Endometrial microvascular endothelial cells (primary cell): ENCODE results near the gene CALML3. TPM values are rescaled to one million over a fixed set of nuclear protein-coding genes. Genes with fewer than 3 reads are reported as not detected.
"Not testable (repeated sequence)": the region's sequence is repeated elsewhere in the genome, so short reads cannot be mapped to it uniquely, and the experiment has no call there.

Source experiments
- in situ Hi-C: cut with HindIII; loops from 2 replicates; pipeline ENCODE4 v1.10.0; 2017; ENCODE audit warnings: low sequenced_read_pairs, low pct_unique_long_range_greater_than_20kb; ENCODE audit errors: inconsistent ontology term
- total RNA-seq: library from RNA; depleted of rRNA; stranded (reverse); fragments of >200 nt; gene quantifications from one replicate; pipeline ENCODE4 v1.2.3, GENCODE V29; 2015; ENCODE audit errors: inconsistent ontology term

The CALML3 gene
- total RNA-seq, 1 donor from 2014 or later = not detected

GRCh38 chr10:5547931-5548660, 23.3 kb downstream of the CALML3 start:
- in situ Hi-C loops = no loop called here

GRCh38 chr10:5549462-5550249, 24.9 kb downstream of the CALML3 start:
- in situ Hi-C loops = no loop called here

DNA sequence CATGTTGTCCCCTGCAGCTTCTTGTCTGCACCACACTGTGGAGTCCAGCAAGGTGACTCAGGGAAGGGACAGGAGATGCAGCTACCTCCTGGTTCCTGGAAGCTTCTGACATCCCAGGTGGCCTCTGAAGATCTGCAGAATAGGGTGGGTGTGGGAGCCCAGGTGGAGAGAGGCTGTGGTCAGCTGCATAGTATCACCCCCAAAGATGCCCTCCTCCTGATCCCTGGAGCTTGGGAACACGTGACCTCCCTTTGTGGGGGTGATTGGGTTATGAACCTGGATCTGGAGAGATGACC, 25.4 kb downstream of the CALML3 start:
- in situ Hi-C loops = no loop called here

DNA sequence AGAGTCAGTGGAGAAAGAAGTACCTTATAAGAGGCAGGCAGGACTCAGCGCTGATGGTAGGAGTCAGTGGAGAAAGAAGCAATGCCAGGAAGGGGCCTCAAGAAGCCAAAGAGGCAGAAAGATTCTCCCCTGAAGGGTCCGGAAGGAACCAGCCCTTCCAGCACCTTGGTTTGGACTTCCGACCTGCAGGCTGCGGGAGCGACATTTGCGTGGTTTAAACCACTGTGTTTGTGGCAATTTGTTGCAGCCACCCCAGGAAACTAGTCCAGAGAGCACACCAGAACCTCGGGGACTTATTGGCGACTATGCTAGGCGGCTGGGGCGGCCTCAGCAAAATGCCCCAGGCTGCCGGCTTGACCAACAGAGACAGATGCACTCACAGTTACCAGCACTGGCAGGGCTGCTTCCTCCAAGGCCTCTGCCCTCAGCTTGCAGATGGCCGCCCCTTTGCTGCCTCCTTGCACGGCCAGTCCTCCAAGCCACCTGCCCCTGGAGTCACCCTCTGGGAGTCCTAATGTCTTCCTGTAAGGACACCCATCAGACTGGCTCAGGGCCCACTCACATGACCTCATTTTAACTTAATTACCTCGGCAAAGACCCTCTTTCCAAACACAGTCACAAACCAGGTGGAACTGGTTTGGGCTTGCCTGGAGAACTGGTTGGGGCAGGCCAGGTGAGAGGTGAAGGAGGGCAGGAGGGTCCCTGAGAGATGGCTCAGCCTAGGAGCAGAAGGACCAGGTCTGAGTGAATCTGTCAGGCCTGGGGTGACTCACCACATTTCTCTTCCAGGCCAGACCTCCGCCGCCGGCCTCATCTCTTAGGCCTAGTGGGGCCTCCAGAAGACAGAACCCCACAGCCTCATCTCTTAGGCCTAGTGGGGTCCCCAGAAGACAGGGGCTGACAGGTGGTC, 26.1 kb downstream of the CALML3 start:
- in situ Hi-C loops = no loop called here

GRCh38 chr10:5551531-5552375, 27.0 kb downstream of the CALML3 start:
- in situ Hi-C loops = no loop called here

DNA sequence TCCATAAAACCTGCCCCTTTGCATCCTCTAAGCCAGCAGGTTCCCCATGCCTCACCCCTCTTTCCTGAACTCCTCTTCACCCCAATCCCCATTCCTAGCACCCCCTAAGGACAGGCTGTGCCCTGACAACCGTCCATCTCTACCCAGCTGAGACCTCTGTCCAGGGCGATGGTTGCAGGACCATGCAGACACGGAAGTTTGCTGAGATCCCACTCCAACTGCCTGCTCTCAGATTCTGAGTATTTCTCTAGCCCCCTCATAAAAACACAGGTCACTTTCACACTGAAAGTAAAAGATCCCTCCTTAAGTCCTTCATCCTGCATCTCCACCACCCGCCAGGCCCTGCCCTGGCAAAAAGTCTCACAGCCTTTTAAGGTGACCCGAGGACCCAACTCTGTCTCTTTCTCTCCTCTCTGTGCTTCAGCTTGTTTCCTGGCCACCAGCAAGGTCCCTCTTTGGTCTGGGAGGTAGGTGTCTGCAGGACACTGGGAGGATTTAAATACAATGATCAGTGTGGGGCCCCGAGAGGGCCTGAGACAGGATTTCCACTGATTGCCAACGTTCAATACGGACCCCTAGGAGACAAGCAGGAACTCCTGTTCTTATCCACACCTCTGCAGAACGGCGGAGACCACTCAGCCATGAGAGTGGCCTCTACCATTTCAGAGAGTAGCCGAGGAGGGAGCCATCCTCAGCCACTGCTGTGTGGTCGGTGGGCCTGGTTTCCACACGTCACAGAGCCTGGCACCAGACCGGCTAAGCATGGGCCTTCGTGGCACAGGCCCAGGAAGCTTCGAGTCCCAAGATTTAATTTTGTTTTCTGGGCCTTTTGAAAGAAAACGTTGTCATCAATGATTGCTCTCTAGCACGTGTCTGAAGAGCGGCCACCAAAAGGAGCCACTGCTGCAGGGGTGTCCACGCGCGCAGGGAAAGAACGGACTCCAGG, 27.9 kb downstream of the CALML3 start:
- in situ Hi-C loops = no loop called here

DNA sequence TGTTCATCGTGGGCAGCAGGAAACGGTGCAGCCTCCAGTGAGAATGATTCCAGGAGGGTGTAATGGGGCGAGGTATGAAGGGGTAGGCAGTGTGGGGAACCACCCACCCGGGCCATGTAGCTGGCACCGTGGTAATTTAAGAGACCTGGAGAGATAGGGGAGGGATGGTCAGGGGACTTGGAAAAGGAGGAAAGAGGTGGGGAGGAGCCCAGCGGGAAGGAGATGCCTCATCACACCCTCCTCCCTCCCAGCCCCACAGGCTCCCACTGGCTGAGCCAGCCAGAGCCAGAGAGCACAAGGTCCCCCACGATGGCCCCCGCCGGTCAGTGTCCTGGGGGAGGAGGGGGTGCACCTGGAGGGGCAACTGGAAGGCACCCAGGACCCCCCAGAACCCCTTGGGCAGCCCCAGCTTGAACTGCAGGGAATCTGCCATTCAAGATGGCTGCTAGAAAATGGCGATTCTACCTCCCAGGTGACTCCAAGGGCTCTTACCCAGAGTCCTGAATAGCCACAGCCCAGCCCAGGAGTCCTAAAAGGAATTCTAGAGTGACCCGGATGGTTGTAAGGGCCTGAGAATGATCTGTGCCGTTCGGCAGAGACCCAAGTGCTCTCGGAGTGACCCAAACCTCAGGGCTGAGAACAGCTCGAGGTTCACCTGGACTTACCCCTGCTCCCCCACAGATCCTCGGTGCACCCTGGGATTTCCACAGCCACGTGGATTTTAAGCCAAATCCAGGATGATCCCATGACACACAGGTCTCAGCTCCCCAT, 28.8 kb downstream of the CALML3 start:
- in situ Hi-C loops = no loop called here

DNA sequence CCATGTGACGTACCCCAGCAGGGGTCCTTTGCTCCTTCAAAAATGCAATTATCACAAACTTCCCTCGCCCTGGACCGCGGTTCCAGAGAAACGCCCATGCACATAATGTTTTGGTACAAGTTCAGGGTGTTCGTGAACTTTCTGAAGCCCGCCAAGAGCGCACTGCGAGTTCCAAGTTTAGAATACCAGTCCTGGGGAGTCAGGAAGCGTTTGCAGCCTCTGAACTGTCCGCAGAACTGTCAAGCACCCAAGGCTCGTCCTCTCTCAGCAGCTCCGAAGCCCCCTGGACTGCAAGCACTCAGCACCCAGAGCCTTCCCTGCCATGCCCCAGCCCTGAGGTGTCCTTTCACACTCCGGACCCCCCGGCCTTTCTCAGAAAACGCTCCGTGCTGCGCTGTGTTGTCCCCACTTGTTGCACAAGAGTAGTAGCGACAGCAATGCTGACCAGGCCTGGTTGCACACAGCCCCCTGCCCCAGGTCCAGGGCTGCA, 30.3 kb downstream of the CALML3 start:
- in situ Hi-C loops = no loop called here

GRCh38 chr10:5555881-5556280, 31.1 kb downstream of the CALML3 start:
- in situ Hi-C loops = no loop called here

GRCh38 chr10:5556576-5556975, 31.8 kb downstream of the CALML3 start:
- in situ Hi-C loops = no loop called here

DNA sequence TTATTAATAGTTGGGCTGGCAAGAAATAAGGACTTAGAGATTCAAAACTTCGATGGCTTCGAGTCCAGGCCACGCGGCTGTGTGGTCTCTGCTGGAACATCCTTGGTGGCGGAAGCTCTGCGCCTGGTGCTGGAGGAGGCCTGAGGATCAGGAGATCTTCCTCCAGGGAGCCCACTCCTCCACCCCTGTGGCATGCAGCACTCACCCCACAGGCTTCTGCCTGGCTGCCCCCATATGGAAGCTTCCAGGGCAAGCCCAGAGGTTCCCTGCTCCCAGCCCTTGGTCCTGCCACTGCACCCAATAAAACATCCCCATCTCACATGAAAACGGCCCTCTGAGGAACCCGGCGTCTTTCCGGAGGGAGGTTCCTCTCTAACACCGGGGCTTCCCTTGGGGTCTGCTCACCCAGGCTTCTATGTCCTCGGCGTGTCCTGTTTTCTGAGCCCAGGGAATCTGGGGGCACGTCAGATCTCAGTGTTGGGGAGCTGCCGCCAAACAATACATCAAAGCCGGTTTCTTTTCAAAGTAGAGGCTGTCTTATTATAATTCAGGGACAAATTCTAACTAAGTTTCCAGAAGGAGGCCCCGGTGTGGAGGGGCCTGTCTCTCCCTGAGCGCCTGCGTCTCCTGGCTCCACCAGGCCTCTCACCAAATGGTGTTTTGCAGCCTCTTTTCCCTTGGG, 32.4 kb downstream of the CALML3 start:
- in situ Hi-C loops = no loop called here

GRCh38 chr10:5557799-5558771, 33.3 kb downstream of the CALML3 start:
- in situ Hi-C loops = no loop called here

- in situ Hi-C loops = not testable (repeated sequence)
These were observed 34.3 kb downstream of the CALML3 start for GRCh38 chr10:5559022-5559421.

GRCh38 chr10:5559642-5560141, 34.9 kb downstream of the CALML3 start:
- in situ Hi-C loops = no loop called here

DNA sequence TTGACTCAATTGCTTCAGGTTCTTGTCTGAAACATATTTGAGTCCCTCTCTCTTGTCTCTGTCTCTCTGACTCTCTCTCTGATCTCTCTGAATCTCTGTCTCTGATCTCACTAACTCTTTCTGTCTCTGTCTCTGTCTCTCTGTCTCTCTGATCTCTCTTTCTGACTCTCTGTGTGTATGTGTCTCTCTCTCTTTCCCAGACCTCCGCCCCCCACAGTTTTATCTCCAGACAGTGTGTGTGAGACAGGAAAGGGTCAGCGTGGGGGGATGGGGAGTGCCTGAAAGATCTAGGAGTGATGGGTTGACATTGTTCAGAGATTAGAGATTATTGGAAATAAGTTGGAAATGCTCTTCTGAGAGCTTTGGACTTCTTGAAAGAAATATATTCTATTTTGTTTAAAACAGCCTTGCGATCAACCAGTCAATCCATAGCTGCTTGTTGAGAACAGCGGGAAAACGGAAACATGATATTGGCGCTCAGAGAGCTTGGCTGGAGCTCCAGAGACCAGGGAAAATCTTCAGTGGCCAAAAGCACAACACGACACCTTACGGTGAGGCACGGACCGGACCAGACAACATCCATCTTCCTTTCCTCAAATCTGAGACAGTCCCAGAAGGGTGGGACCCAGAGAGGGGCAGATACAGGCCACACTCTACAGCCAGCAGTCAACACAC, 35.5 kb downstream of the CALML3 start:
- in situ Hi-C loops = no loop called here
